OCI-LY7 (cell line): Measurements from ENCODE around the gene EHD2.

Source experiments
- CTCF ChIP-seq: fragments of 200-600 bp; sonication (generic); conservative IDR thresholded peaks from 2 replicates; pipeline ENCODE4 v1.5.1; 2014; ENCODE audit warnings: mild to moderate bottlenecking, antibody characterized with exemption, low read length, moderate library complexity, mixed read lengths
- EZH2phosphoT487 ChIP-seq: fragments of 200-600 bp; sonication (generic); IDR thresholded peaks from 2 replicates; pipeline ENCODE4 v1.6.1; 2018; ENCODE audit warnings: low read depth, borderline replicate concordance, mild to moderate bottlenecking, mixed run types, antibody characterized with exemption, low read length, moderate library complexity, mixed read lengths

DNA sequence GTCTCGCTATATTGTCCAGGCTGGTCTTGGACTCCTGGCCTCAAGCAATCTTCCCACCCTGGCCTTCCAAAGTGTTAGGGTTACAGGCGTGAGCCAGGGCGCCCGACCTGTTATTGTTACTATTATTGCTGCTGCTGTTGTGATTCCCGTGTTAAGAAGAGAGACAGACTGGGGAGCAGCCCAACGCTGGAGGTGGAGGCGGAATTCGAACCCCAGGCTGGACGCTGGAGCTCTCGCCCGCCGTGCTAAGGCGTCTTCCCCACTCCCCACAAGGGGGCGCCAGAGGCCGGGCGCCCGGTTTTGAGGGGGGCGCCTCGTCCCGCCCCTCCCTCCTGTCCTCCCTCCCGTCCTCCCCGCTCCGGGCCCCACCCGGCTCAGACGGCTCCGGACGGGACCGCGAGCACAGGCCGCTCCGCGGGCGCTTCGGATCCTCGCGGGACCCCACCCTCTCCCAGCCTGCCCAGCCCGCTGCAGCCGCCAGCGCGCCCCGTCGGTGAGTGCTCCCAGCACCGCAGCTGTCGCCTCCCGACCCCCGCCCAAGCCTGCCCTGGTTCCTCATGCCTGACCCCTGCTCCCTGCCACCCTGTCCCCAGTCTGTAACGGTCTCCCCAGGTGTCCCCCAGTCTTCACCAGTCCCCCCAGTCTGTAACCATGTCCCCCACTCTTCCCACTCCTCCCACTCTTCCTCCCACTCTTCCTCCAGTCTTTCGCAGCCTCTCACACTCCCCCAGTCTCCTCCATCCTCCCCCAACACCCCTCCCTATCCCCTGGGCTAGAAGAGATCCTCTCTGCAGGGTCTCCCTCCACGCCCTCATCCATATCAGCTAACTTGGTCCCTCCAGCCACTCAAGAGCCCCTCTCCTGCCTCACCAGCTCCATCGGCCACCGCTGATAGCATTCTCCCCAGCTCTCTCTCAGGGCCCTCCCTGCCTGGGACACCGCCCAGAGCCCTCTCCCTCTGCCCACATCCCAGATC, at the start of gene EHD2:
- TF ChIP-seq CTCF (peak; percentile 81), EZH2phosphoT487 (no peak)
